ENCODE data around the gene SLC6A3. TPM values are rescaled to one million over a fixed set of nuclear protein-coding genes. Genes with fewer than 3 reads are reported as not detected.

SLC6A3 gene
- total and polyA plus RNA-seq, 9 of the 15 experiments (the other 6 are each of a cell fraction or from before 2014, with no cell fraction given), result not detected

DNA sequence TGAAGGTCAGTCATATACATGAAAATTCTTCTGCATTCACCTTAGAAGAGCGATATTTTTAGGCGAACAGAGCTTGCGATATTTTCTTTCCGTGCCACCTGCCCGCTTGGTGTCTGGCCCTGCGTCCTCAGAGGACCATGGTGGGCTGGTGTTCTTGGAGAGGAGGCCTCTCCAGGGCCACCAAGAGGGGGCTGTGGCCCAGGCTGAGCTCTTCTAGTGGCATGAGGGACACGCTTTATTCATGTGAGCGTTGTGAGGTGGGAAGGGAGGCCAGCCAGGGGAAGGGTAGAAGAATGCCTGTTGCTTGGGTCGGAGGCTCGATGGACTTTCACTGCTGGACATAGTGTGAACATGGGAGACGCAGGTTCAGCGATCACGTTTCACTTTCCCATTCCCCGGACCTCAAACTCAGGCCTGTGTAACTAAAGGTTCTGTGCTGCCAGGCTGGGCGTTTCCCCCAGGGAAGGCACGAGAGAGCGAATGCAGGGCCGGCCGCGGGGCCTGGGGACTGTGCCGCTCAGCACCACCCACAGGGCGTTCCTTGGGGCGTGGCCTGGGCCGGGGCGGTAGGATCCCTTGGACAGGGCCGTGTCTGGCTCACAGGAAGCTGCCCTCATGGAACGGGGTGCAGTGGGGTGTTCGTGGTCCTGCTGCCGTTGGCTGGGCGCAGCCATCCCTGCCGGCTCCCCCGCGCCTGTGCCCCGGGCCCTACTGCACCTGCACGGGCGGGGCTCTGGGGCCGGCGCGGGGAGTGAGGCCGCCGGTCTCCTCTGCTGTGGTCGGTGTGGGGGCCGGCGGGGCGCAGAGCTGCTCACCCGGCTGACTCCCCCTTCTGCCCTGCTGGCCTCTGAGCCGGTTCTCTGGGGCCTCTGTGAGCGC is 59.6 kb downstream of the SLC6A3 start (continued):
- TF ChIP-seq HMGN3 (IDR thresholded peaks at IDR 0.05; ENCODE audit: borderline replicate concordance, extremely low read depth, insufficient read length, low read depth, low read length) (peak; percentile 51), THAP12 (CRISPR knock-in tag; IDR thresholded peaks at IDR 0.05) (no peak), CHD4 (IDR thresholded peaks at IDR 0.05; ENCODE audit: insufficient read depth, insufficient replicate concordance, low read depth, low read length, poor library complexity, severe bottlenecking) (no peak), TCF7 (IDR thresholded peaks at IDR 0.05; ENCODE audit: borderline replicate concordance) (no peak), PATZ1 (CRISPR knock-in tag; IDR thresholded peaks at IDR 0.05; ENCODE audit: borderline replicate concordance) (no peak), BHLHE40 (IDR thresholded peaks at IDR 0.05; ENCODE audit: low read length) (peak; percentile 67), TSC22D4 (tag; IDR thresholded peaks at IDR 0.05) (no peak)
